ENCODE results near the gene GPR137B.

The GPR137B gene

DNA sequence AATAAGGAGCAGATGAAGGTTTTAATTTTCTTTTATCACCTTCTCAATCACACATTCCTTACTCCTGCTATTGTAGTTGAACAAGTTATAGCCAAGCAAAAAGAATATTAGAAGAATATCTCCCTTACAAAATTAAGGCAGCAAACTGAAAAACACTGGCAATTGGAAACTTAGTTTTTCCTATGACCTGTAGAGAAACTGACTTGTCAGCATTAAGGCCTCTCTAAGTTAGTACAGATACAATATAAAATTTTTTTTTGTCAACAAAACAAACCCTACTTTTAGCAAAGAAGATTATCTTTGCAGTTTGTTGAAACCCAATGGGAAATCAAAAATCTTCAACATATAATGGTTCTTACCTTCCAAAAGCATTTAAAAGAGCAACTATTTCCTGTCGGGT lies 78.1 kb downstream of the GPR137B start:
- H3K9ac ChIP-seq (ENCODE audit: low read depth, low read length) = no peak overlapping the region

GRCh38 chr1:236222632-236223031 lies 80.3 kb downstream of the GPR137B start:
- no peaks in the 10 kb centered on the region for H3K36me3 ChIP-seq (ENCODE audit: insufficient read depth, low read depth, low read length)
- H3K27ac ChIP-seq (ENCODE audit: low read length) = no peak overlapping the region
- H3K4me1 ChIP-seq (ENCODE audit: insufficient read depth, low read length) = no peaks in the 10 kb centered on the region
- H3K9ac ChIP-seq (ENCODE audit: low read depth, low read length) = no peak overlapping the region
- H3K4me3 ChIP-seq (ENCODE audit: low read length) = no peak overlapping the region
- H3K27me3 ChIP-seq (ENCODE audit: insufficient read depth, low read length) = no peaks in the 10 kb centered on the region
- H3K9me3 ChIP-seq (ENCODE audit: insufficient read depth, low read depth, low read length) = no peaks in the 10 kb centered on the region

More for the DNA sequence above, 78.1 kb downstream of the GPR137B start:
- H3K27me3 ChIP-seq (ENCODE audit: insufficient read depth, low read length) = no peaks in the 10 kb centered on the region
- no peak overlapping the region for H3K4me3 ChIP-seq (ENCODE audit: low read length)
- H3K36me3 ChIP-seq (ENCODE audit: insufficient read depth, low read depth, low read length) = no peaks in the 10 kb centered on the region
- no peak overlapping the region for H3K27ac ChIP-seq (ENCODE audit: low read length)
- no peaks in the 10 kb centered on the region for H3K4me1 ChIP-seq (ENCODE audit: insufficient read depth, low read length)
- H3K9me3 ChIP-seq (ENCODE audit: insufficient read depth, low read depth, low read length) = no peaks in the 10 kb centered on the region

DNA sequence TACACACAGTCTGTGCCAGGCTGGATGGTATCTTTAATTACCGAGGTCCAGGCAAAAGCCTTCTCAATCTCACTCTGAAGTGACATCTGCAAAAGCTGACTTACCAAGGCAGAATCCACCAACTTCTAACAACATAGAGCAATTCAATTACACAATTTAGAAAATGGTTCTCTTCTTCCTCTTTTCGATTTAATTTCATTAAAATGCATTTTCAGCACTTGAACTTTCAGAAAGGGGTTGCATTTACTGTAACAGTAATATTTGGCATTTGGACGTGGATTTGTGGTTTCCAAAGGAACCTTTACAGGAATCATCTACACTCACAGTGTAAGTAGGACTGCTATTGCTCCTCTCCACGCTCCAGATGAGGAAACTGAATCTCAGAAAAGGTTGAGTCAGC lies 86.1 kb downstream of the GPR137B start:
- no peak overlapping the region for H3K9ac ChIP-seq (ENCODE audit: low read depth, low read length)
- H3K27me3 ChIP-seq (ENCODE audit: insufficient read depth, low read length) = no peaks in the 10 kb centered on the region
- no peaks in the 10 kb centered on the region for H3K36me3 ChIP-seq (ENCODE audit: insufficient read depth, low read depth, low read length)
- H3K4me1 ChIP-seq (ENCODE audit: insufficient read depth, low read length) = no peaks in the 10 kb centered on the region
- H3K27ac ChIP-seq (ENCODE audit: low read length) = no peak overlapping the region
- H3K9me3 ChIP-seq (ENCODE audit: insufficient read depth, low read depth, low read length) = no peaks in the 10 kb centered on the region
- H3K4me3 ChIP-seq (ENCODE audit: low read length) = no peak overlapping the region

- Histone ChIP-seq H3K27ac (ENCODE audit: low read length) (no peak overlapping the region), H3K4me3 (ENCODE audit: low read length) (no peak overlapping the region), H3K9ac (ENCODE audit: low read depth, low read length) (no peak overlapping the region), H3K9me3 (ENCODE audit: insufficient read depth, low read depth, low read length) (no peaks in the 10 kb centered on the region), H3K36me3 (ENCODE audit: insufficient read depth, low read depth, low read length) (no peaks in the 10 kb centered on the region), H3K4me1 (ENCODE audit: insufficient read depth, low read length) (no peaks in the 10 kb centered on the region), H3K27me3 (ENCODE audit: insufficient read depth, low read length) (no peaks in the 10 kb centered on the region)
Observed at GRCh38 chr1:236235116-236235515, 92.8 kb downstream of the GPR137B start.

- Histone ChIP-seq H3K9ac (ENCODE audit: low read depth, low read length) (no peak overlapping the region), H3K4me3 (ENCODE audit: low read length) (no peak overlapping the region)
Observed at GRCh38 chr1:236239092-236239585, 96.8 kb downstream of the GPR137B start.

GRCh38 chr1:236240675-236241074 lies 98.3 kb downstream of the GPR137B start:
- no peaks in the 10 kb centered on the region for H3K36me3 ChIP-seq (ENCODE audit: insufficient read depth, low read depth, low read length)
- no peaks in the 10 kb centered on the region for H3K4me1 ChIP-seq (ENCODE audit: insufficient read depth, low read length)
- no peaks in the 10 kb centered on the region for H3K27me3 ChIP-seq (ENCODE audit: insufficient read depth, low read length)
- H3K9me3 ChIP-seq (ENCODE audit: insufficient read depth, low read depth, low read length) = no peaks in the 10 kb centered on the region
- H3K27ac ChIP-seq (ENCODE audit: low read length) = no peak overlapping the region
- H3K4me3 ChIP-seq (ENCODE audit: low read length) = no peak overlapping the region
- H3K9ac ChIP-seq (ENCODE audit: low read depth, low read length) = no peak overlapping the region

More at GRCh38 chr1:236239092-236239585, 96.8 kb downstream of the GPR137B start:
- H3K27me3 ChIP-seq (ENCODE audit: insufficient read depth, low read length) = no peaks in the 10 kb centered on the region
- no peaks in the 10 kb centered on the region for H3K36me3 ChIP-seq (ENCODE audit: insufficient read depth, low read depth, low read length)
- H3K4me1 ChIP-seq (ENCODE audit: insufficient read depth, low read length) = no peaks in the 10 kb centered on the region
- no peak overlapping the region for H3K27ac ChIP-seq (ENCODE audit: low read length)
- no peaks in the 10 kb centered on the region for H3K9me3 ChIP-seq (ENCODE audit: insufficient read depth, low read depth, low read length)

DNA sequence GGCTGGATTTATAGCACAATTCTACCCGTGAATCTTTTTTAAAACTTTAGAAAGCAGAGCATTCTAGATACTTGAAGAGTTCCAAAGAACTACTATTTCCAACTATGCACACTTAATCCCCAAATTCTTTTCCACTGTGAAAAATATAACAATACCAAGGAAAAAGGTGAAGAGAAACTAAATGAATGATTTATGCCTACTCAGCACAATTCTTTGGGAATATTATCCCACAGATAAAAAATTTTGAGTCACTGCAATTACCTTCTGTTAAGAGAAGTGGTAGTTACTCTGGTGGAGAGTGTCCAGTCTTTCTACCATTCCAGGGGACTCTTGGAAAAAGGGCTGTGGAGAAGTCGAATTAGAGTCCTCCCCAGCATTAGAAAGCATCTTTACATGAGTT lies 100.2 kb downstream of the GPR137B start:
- Histone ChIP-seq H3K4me3 (ENCODE audit: low read length) (no peak overlapping the region), H3K27me3 (ENCODE audit: insufficient read depth, low read length) (no peaks in the 10 kb centered on the region), H3K9me3 (ENCODE audit: insufficient read depth, low read depth, low read length) (no peaks in the 10 kb centered on the region), H3K36me3 (ENCODE audit: insufficient read depth, low read depth, low read length) (no peaks in the 10 kb centered on the region), H3K9ac (ENCODE audit: low read depth, low read length) (no peak overlapping the region), H3K27ac (ENCODE audit: low read length) (no peak overlapping the region), H3K4me1 (ENCODE audit: insufficient read depth, low read length) (no peaks in the 10 kb centered on the region)

GRCh38 chr1:236247286-236247685 lies 104.9 kb downstream of the GPR137B start:
- Histone ChIP-seq H3K9me3 (ENCODE audit: insufficient read depth, low read depth, low read length) (no peaks in the 10 kb centered on the region), H3K36me3 (ENCODE audit: insufficient read depth, low read depth, low read length) (no peaks in the 10 kb centered on the region), H3K27me3 (ENCODE audit: insufficient read depth, low read length) (no peaks in the 10 kb centered on the region), H3K9ac (ENCODE audit: low read depth, low read length) (no peak overlapping the region), H3K27ac (ENCODE audit: low read length) (no peak overlapping the region), H3K4me3 (ENCODE audit: low read length) (no peak overlapping the region), H3K4me1 (ENCODE audit: insufficient read depth, low read length) (no peaks in the 10 kb centered on the region)

- Histone ChIP-seq H3K4me1 (ENCODE audit: insufficient read depth, low read length) (no peaks in the 10 kb centered on the region), H3K9me3 (ENCODE audit: insufficient read depth, low read depth, low read length) (no peaks in the 10 kb centered on the region), H3K27me3 (ENCODE audit: insufficient read depth, low read length) (no peaks in the 10 kb centered on the region), H3K4me3 (ENCODE audit: low read length) (no peak overlapping the region), H3K27ac (ENCODE audit: low read length) (no peak overlapping the region), H3K36me3 (ENCODE audit: insufficient read depth, low read depth, low read length) (no peaks in the 10 kb centered on the region), H3K9ac (ENCODE audit: low read depth, low read length) (no peak overlapping the region)
Observed at GRCh38 chr1:236251587-236251986, 109.2 kb downstream of the GPR137B start.

DNA sequence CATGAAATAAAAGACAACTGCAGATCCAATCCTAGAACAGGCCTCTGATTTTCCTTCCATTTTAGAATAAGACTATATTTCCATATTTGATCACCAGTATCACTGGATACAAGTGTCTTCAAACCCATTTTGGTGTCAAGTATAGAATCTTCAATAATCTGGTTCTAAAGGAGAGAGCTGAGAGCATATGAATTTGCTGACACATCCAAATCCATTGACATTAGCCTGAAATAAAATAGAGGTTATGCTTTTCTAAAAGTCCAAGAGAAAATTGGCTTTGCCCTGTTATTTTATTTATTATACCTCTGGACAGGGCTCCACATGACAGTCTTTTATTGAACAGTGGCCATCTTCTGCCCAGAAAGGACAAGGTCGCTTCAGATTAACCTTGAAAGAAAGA lies 110.8 kb downstream of the GPR137B start:
- no peak overlapping the region for H3K4me3 ChIP-seq (ENCODE audit: low read length)
- no peaks in the 10 kb centered on the region for H3K4me1 ChIP-seq (ENCODE audit: insufficient read depth, low read length)
- no peak overlapping the region for H3K27ac ChIP-seq (ENCODE audit: low read length)
- no peak overlapping the region for H3K9ac ChIP-seq (ENCODE audit: low read depth, low read length)
- H3K9me3 ChIP-seq (ENCODE audit: insufficient read depth, low read depth, low read length) = peaks cover 6% of the 10 kb centered on the region; the same call in 1 of the 2 replicates
- no peaks in the 10 kb centered on the region for H3K27me3 ChIP-seq (ENCODE audit: insufficient read depth, low read length)
- no peaks in the 10 kb centered on the region for H3K36me3 ChIP-seq (ENCODE audit: insufficient read depth, low read depth, low read length)

DNA sequence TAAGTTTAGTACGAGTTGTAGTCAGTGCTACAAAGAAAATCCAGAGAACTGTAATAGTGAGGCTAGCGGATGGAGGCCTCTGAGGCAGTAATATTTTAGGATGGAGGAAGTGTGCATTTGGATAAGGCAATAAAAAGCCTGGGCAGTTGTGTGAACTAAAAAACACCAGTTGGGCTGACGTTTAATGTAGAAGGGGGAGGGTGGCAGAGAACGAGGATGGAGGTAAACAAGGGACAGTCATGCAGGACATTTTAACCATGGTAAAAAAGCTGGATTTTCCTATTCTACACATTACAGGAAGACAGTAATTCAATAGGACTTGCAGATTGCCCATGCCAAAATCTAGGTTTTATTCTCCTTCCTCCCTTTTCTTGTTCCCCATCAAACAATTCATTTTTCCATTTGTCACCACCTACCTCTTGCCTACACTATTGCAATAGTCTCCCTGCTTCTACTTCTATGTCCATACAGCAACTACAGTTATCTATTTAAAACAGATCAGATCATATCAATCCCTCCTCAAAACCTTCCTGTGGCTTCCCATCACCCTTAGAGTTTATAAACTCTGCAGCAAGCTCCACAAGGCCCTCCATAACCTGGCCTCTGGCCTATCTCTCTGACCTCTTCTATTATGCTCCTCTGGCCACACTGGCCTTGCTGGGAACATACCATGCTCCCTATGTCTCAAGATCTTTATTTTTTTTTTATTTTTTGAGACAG lies 111.7 kb downstream of the GPR137B start:
- H3K9ac ChIP-seq (ENCODE audit: low read depth, low read length) = no peak overlapping the region
- H3K9me3 ChIP-seq (ENCODE audit: insufficient read depth, low read depth, low read length) = peaks cover 7% of the 10 kb centered on the region; the same call in 1 of the 2 replicates
- no peaks in the 10 kb centered on the region for H3K36me3 ChIP-seq (ENCODE audit: insufficient read depth, low read depth, low read length)

GRCh38 chr1:236257216-236257615 lies 114.9 kb downstream of the GPR137B start:
- Histone ChIP-seq H3K36me3 (ENCODE audit: insufficient read depth, low read depth, low read length) (no peaks in the 10 kb centered on the region), H3K4me1 (ENCODE audit: insufficient read depth, low read length) (no peaks in the 10 kb centered on the region), H3K4me3 (ENCODE audit: low read length) (no peak overlapping the region), H3K9ac (ENCODE audit: low read depth, low read length) (no peak overlapping the region), H3K27me3 (ENCODE audit: insufficient read depth, low read length) (no peaks in the 10 kb centered on the region), H3K9me3 (ENCODE audit: insufficient read depth, low read depth, low read length) (peaks cover 14% of the 10 kb centered on the region), H3K27ac (ENCODE audit: low read length) (no peak overlapping the region)

More for the DNA sequence above, 111.7 kb downstream of the GPR137B start:
- Histone ChIP-seq H3K27ac (ENCODE audit: low read length) (no peak overlapping the region), H3K4me3 (ENCODE audit: low read length) (no peak overlapping the region), H3K4me1 (ENCODE audit: insufficient read depth, low read length) (no peaks in the 10 kb centered on the region), H3K27me3 (ENCODE audit: insufficient read depth, low read length) (no peaks in the 10 kb centered on the region)

Measured in iPS-20b (cell line).